K562 (cell line): ENCODE data around the gene RUNX1. TPM values are rescaled to one million over a fixed set of nuclear protein-coding genes. Genes with fewer than 3 reads are reported as not detected.

ENCODE experiments used
- CAMTA2 ChIP-seq: fragments of 250-450 bp; sonication (Bioruptor Pico); conservative IDR thresholded peaks from 2 replicates; pipeline ENCODE4 v1.5.1; 2022
- CHAMP1 ChIP-seq: fragments of 450-650 bp; IDR thresholded peaks from 2 replicates; pipeline ENCODE4 v1.6.1; 2016; ENCODE audit warnings: mild to moderate bottlenecking
- CREBBP ChIP-seq: IDR thresholded peaks from one replicate; pipeline ENCODE4 v1.6.1; 2012; ENCODE audit warnings: low read depth, mild to moderate bottlenecking, control low read depth, inconsistent platforms, low read length
- E2F8 ChIP-seq: fragments of 450-650 bp; IDR thresholded peaks from 2 replicates; pipeline ENCODE4 v1.7.1; 2018; ENCODE audit warnings: mild to moderate bottlenecking, low read depth; ENCODE audit not compliant: partially characterized antibody
- ERF ChIP-seq: fragments of 450-650 bp; formaldehyde crosslinking; IDR thresholded peaks from 2 replicates; pipeline ENCODE4 v1.4.0; 2020; ENCODE audit warnings: mild to moderate bottlenecking, mixed read lengths
- HBP1 ChIP-seq: fragments of 450-650 bp; formaldehyde crosslinking; IDR thresholded peaks from 2 replicates; pipeline ENCODE4 v1.4.0; 2022; ENCODE audit warnings: missing genetic modification characterization
- HDGF ChIP-seq: fragments of 450-650 bp; IDR thresholded peaks from 2 replicates; pipeline ENCODE4 v1.6.1; 2016
- HOXB6 ChIP-seq: fragments of 250-450 bp; sonication (Bioruptor Pico); IDR thresholded peaks from 2 replicates; pipeline ENCODE4 v1.5.1; 2022; ENCODE audit warnings: mild to moderate bottlenecking, borderline replicate concordance
- IRF1 ChIP-seq: sonication (generic); formaldehyde crosslinking; IDR thresholded peaks from 2 replicates; pipeline ENCODE4 v1.8.0; 2022; ENCODE audit warnings: missing genetic modification reagents, mild to moderate bottlenecking, borderline replicate concordance
- LEF1 ChIP-seq: fragments of 450-650 bp; IDR thresholded peaks from 2 replicates; pipeline ENCODE4 v1.6.1; 2016; ENCODE audit warnings: mild to moderate bottlenecking
- MITF ChIP-seq: IDR thresholded peaks from 2 replicates; pipeline ENCODE4 v1.6.1; 2014; ENCODE audit warnings: antibody characterized with exemption
- NR2C1 ChIP-seq, 2 experiments: fragments of 450-650 bp; IDR thresholded peaks; 2 replicates each; pipeline ENCODE4 v1.6.1; 2017; ENCODE audit warnings: mild to moderate bottlenecking in 2 of 2, antibody characterized with exemption in 1 of 2, inconsistent platforms in 1 of 2, missing compliant biosample characterization in 1 of 2, missing genetic modification characterization in 1 of 2
- NUFIP1 ChIP-seq: fragments of 450-650 bp; IDR thresholded peaks from 2 replicates; pipeline ENCODE4 v1.6.1; 2018; ENCODE audit not compliant: partially characterized antibody
- POLR2AphosphoS5 ChIP-seq: IDR thresholded peaks from 2 replicates; pipeline ENCODE4 v1.6.1; 2011; ENCODE audit warnings: mild to moderate bottlenecking, low read depth, low read length, moderate library complexity; ENCODE audit not compliant: control insufficient read depth, insufficient read depth
- PTRF ChIP-seq: fragments of 450-650 bp; IDR thresholded peaks from 2 replicates; pipeline ENCODE4 v1.6.1; 2016; ENCODE audit warnings: mild to moderate bottlenecking, missing genetic modification characterization, missing compliant biosample characterization
- RBM17 ChIP-seq: fragments of 200-400 bp; formaldehyde crosslinking; IDR thresholded peaks from 2 replicates; pipeline ENCODE4 v1.6.1; 2017; ENCODE audit warnings: low read depth, mild to moderate bottlenecking, low read length, borderline replicate concordance
- SMARCA5 ChIP-seq: fragments of 450-650 bp; IDR thresholded peaks from 2 replicates; pipeline ENCODE4 v1.6.1; 2016
- XRCC4 ChIP-seq: IDR thresholded peaks from one replicate; pipeline ENCODE4 v1.6.1; 2011; ENCODE audit not compliant: insufficient read depth, insufficient read length; ENCODE audit errors: extremely low read depth
- ZNF354B ChIP-seq: fragments of 250-450 bp; sonication (Bioruptor Pico); IDR thresholded peaks from 2 replicates; pipeline ENCODE4 v1.4.0; 2020
- ZNF778 ChIP-seq: fragments of 450-650 bp; formaldehyde crosslinking; IDR thresholded peaks from 2 replicates; pipeline ENCODE4 v1.4.0; 2020; ENCODE audit warnings: mild to moderate bottlenecking, moderate library complexity
- polyA plus RNA-seq, 8 experiments: library from polyadenylated mRNA; depleted of rRNA in 4 of 8; stranded (reverse) in 5 of 8; unstranded in 3 of 8; fragments of >200 nt; fragmentation: Nextera tagmentation in 2 of 8; fragmentation: Illumina TruSeq in 1 of 8; extraction: Ambion mirVana in 2 of 8; extraction: Trizol in 1 of 8; gene quantifications; 2 replicates each; pipeline versions ENCODE4 v1.2.1 to v1.2.3, GENCODE V29; 2011 to 2014; ENCODE audit warnings: inconsistent platforms in 1 of 8, missing spikeins in 1 of 8
- total RNA-seq, 7 experiments: library from RNA; depleted of rRNA in 6 of 7; stranded (reverse); fragments of >200 nt in 6 of 7; fragmentation: Illumina TruSeq in 2 of 7; extraction: Trizol in 2 of 7; gene quantifications; 2 replicates each; pipeline versions ENCODE4 v1.2.1 to v1.2.3, GENCODE V29; 2011 to 2021; ENCODE audit warnings: low replicate concordance in 1 of 7

RUNX1 gene
- total and polyA plus RNA-seq, 9 of the 15 experiments (the other 6 are each of a cell fraction or from before 2014, with no cell fraction given) = 2.2 to 68.6 (median 17.8) TPM

- peak; percentile 33 for TF ChIP-seq E2F8
- no peak for TF ChIP-seq CREBBP
- no peak for TF ChIP-seq ERF
- no peak for TF ChIP-seq NUFIP1
- no peak for TF ChIP-seq LEF1
- TF ChIP-seq CAMTA2 (CRISPR knock-in tag) = no peak
- no peak for TF ChIP-seq HDGF
- no peak for TF ChIP-seq PTRF (tag)
- no peak for TF ChIP-seq NR2C1 (IDR thresholded peaks at IDR 0.05)
- TF ChIP-seq NR2C1 (tag; IDR thresholded peaks at IDR 0.05) = no peak
- no peak for TF ChIP-seq ZNF778 (CRISPR knock-in tag)
- no peak for TF ChIP-seq IRF1
- TF ChIP-seq MITF = no peak
- TF ChIP-seq SMARCA5 = peak; percentile 93
- no peak for TF ChIP-seq CHAMP1
- no peak for TF ChIP-seq ZNF354B (CRISPR knock-in tag)
- TF ChIP-seq RBM17 = no peak
- no peak for TF ChIP-seq XRCC4
- TF ChIP-seq POLR2AphosphoS5 = no peak
- no peak for TF ChIP-seq HBP1
- TF ChIP-seq HOXB6 = no peak
Measured at GRCh38 chr21:34864370-34865149, 184.5 kb downstream of the RUNX1 start (continued).
